Activated naive CD4-positive, alpha-beta T cell treated with anti-CD3 and anti-CD28 coated beads, Interleukin-2, amount 50 U/mL, for 24 hours (primary cell): Measurements from ENCODE around the gene SGCE.

Experiments used
- H3K27ac Mint-ChIP-seq: one replicate; pipeline ENCODE4 v1.8.0; 2021; ENCODE audit warnings: mild to moderate bottlenecking, mixed read lengths
- H3K27me3 Mint-ChIP-seq: one replicate; pipeline ENCODE4 v1.8.0; 2021; ENCODE audit warnings: mixed read lengths
- H3K36me3 Mint-ChIP-seq: one replicate; pipeline ENCODE4 v1.8.0; 2021; ENCODE audit warnings: mixed read lengths
- H3K4me1 Mint-ChIP-seq: one replicate; pipeline ENCODE4 v1.8.0; 2021; ENCODE audit warnings: mixed read lengths
- H3K4me3 Mint-ChIP-seq: one replicate; pipeline ENCODE4 v1.8.0; 2021; ENCODE audit warnings: mild to moderate bottlenecking, mixed read lengths
- H3K9me3 Mint-ChIP-seq: one replicate; pipeline ENCODE4 v1.8.0; 2021; ENCODE audit warnings: mixed read lengths

SGCE gene

DNA sequence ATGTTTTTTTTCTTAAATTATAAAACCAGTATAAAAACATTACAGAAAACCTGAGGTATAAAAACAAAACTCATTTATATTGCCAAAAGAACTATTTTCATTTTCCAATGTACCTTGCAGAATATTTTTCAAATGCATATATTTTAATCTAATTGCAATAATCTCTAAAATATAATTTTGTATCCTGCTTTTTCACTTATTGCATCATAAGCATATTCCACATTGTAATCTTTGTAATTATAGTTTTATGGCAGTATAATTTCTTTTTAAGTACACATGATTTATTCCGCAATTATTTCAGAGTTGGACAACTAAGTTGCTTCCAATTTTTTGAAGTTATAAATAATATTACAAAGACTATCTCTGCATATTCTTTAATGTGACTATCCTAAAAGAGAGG is 43.7 kb downstream of the SGCE start:
- H3K9me3 Mint-ChIP-seq, result peaks cover 14% of the 10 kb centered on the region

DNA sequence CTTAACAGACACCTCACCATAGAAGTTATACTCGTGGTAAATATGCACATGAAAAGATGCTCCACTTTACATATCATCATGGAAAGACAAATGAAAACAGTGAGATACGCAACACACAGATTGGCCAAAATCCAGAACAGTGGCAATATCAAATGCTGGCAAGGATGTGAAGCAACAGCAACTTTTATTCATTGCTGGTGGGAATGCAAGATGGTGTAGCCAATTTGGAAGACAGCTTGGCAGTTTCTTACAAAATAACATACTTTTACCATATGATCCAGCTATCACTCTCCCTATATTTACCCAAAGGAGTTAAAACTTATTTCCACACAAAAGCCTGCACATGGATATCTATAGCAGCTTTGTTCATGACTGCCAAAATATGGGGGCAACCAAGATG is 46.4 kb downstream of the SGCE start:
- Mint-ChIP-seq H3K9me3 (peaks cover 32% of the 10 kb centered on the region), H3K27ac (no peak overlapping the region), H3K36me3 (peaks cover 4% of the 10 kb centered on the region), H3K4me3 (no peak overlapping the region), H3K27me3 (peaks cover 8% of the 10 kb centered on the region), H3K4me1 (no peaks in the 10 kb centered on the region)

More for the DNA sequence above, 43.7 kb downstream of the SGCE start:
- no peak overlapping the region for H3K4me3 Mint-ChIP-seq
- H3K27ac Mint-ChIP-seq, result no peak overlapping the region
- no peaks in the 10 kb centered on the region for H3K4me1 Mint-ChIP-seq
- H3K36me3 Mint-ChIP-seq, result peaks cover 1% of the 10 kb centered on the region
- peaks cover 6% of the 10 kb centered on the region for H3K27me3 Mint-ChIP-seq

DNA sequence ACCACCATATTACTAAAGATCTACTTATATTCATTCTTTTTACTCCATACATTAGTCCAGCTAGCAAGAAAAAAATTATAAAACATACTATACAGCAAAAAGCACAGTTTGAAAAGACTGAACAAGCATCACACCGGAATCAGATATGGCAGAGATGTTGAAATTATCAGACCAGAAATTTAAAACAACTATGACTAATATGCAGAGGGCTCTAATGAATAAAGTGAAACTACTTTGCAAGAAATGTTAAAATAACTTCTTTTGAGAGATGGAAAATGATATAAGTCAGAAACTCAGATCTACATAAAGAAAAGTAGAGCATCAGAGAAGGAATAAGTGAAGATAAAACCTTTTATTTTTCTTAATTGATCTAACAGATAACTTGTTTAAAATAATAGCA is 50.9 kb downstream of the SGCE start:
- Mint-ChIP-seq H3K4me3 (no peak overlapping the region), H3K36me3 (peaks cover 4% of the 10 kb centered on the region), H3K27me3 (peaks cover 7% of the 10 kb centered on the region), H3K27ac (no peak overlapping the region), H3K4me1 (no peaks in the 10 kb centered on the region), H3K9me3 (peaks cover 27% of the 10 kb centered on the region)

DNA sequence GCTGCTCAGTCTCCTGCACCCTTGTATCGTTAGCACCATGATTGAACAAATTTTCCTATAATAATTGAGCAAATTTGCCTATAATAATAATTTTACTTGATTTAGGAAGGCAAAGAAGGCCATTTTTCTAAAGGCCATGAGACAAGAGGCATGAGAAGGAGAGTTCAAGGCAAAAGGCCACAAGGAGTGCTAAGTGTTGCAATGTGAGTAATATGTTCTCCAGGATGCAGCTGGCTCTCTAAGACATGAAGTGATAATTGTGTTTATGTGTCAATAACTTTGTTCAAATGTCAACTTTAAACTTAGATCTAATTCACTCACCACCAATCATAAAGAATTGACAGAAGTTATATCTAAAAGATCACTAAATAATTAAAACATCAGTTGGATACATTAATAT is 53.8 kb downstream of the SGCE start:
- no peak overlapping the region for H3K27ac Mint-ChIP-seq
- no peaks in the 10 kb centered on the region for H3K4me1 Mint-ChIP-seq

DNA sequence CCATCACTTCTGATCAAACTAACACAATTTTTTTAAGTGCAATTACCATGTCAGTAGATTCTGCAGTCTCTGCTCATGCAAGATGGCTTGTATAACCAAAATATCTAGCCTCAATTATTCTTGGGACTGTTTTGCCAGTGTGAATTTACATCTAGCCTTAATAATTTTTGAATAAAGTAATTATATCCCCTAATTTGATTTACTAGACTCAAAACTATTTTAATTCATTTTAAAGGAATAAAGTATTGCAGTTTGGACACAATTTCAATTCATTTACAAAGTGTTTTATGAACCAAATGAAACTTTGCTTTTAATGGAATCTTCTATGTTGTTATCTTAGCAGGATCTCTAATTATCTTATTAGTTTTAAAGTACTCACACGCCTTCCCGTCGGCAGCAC is 55.7 kb downstream of the SGCE start:
- peaks cover 6% of the 10 kb centered on the region for H3K9me3 Mint-ChIP-seq
- H3K36me3 Mint-ChIP-seq, result no peaks in the 10 kb centered on the region
- no peaks in the 10 kb centered on the region for H3K4me1 Mint-ChIP-seq
- no peak overlapping the region for H3K4me3 Mint-ChIP-seq
- H3K27ac Mint-ChIP-seq, result no peak overlapping the region
- H3K27me3 Mint-ChIP-seq, result no peaks in the 10 kb centered on the region

More for the DNA sequence above, 53.8 kb downstream of the SGCE start:
- Mint-ChIP-seq H3K36me3 (peaks cover 3% of the 10 kb centered on the region), H3K27me3 (peaks cover 2% of the 10 kb centered on the region), H3K4me3 (no peak overlapping the region), H3K9me3 (peaks cover 17% of the 10 kb centered on the region)

DNA sequence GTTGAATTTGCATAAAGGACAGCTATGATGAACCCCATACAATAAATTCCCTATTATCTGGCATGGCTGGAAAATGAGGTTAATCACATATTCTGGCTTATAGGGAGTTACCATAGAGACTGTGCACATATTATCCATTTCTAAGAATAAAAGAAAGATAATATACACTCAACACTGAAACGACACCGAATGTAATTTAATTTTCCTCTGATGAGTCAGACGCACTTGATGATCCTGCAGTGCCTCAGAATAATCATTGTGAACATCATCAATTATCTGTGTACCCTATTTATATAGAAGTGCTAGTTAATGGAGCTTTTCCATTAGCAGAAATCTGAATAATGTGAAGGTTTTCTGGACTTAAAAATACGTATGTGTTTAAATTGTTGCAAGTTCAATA is 60.2 kb downstream of the SGCE start:
- Mint-ChIP-seq H3K36me3 (no peaks in the 10 kb centered on the region), H3K27me3 (no peaks in the 10 kb centered on the region), H3K4me3 (no peak overlapping the region), H3K9me3 (no peaks in the 10 kb centered on the region), H3K27ac (no peak overlapping the region), H3K4me1 (no peaks in the 10 kb centered on the region)

DNA sequence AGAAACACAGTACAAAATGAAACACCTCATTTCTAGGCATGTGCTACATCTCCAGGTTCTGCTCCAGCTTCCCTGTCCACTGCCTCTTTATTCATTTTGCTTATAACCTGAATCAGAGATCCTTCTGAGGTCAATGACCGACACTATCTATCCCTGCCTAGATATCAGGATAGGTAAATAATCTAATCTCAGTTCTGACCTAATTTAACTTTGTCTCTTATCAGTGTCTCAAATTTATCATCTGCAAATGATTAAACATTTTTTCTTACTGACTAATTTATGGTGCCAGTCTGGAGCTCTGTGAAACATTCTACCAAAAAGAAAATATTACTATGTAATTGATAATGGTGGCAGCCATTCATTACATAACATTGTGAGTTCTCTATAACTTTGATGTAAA is 61.1 kb downstream of the SGCE start:
- Mint-ChIP-seq H3K27ac (no peak overlapping the region), H3K9me3 (no peaks in the 10 kb centered on the region), H3K4me3 (no peak overlapping the region), H3K4me1 (no peaks in the 10 kb centered on the region), H3K27me3 (no peaks in the 10 kb centered on the region), H3K36me3 (no peaks in the 10 kb centered on the region)

DNA sequence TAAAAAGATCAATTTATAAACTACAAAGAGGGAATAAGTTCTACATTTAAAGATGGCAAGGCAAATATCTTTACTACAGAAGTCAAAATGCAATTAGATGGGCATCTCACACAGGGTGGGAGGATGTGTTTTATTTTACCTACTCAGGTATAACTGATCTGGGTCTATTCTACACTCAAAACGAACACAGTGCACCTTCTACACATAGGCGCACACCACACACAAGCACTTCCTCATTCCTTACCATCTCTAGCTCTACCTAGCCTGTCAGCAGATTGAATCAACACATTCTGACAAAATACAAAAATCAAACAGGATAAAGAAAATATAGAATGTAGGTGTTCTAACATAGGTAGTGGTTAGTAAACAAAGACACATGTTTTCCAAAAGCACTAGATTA is 64.8 kb downstream of the SGCE start:
- H3K4me3 Mint-ChIP-seq, result no peak overlapping the region
- no peaks in the 10 kb centered on the region for H3K4me1 Mint-ChIP-seq
- no peaks in the 10 kb centered on the region for H3K27me3 Mint-ChIP-seq
- peaks cover 7% of the 10 kb centered on the region for H3K36me3 Mint-ChIP-seq
- no peaks in the 10 kb centered on the region for H3K9me3 Mint-ChIP-seq
- no peak overlapping the region for H3K27ac Mint-ChIP-seq

DNA sequence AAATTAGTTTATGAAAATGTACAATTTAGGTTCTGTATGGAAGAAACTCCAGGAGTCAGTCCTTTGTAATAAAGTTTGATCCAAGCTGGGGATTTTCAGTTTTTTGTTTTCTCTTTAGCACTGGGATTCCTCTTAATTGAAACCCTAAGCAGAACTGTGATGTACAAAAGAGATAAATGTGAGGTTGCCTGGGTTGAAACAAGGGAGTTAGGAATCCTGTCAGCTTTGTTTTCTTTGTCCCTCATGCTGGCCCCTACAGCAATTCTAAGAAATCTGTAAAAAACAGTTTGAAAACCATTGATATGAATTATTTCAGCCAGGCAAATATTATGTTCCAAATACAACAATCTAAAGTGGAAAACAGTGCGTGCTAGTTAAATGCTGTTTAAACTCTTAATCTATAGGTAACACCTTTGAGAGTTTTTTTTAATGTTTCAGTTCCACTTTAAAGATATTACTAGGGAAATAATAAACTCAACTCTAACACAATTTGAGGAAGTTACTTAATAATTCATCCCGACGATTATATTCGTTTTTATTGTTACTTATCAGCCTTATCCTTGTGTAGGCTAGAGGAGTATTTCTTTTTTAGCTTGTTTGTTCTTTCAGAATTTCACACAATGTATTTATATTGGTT is 65.3 kb downstream of the SGCE start:
- Mint-ChIP-seq H3K4me3 (no peak overlapping the region), H3K4me1 (no peaks in the 10 kb centered on the region), H3K27me3 (no peaks in the 10 kb centered on the region), H3K27ac (no peak overlapping the region), H3K9me3 (no peaks in the 10 kb centered on the region), H3K36me3 (peaks cover 9% of the 10 kb centered on the region)

DNA sequence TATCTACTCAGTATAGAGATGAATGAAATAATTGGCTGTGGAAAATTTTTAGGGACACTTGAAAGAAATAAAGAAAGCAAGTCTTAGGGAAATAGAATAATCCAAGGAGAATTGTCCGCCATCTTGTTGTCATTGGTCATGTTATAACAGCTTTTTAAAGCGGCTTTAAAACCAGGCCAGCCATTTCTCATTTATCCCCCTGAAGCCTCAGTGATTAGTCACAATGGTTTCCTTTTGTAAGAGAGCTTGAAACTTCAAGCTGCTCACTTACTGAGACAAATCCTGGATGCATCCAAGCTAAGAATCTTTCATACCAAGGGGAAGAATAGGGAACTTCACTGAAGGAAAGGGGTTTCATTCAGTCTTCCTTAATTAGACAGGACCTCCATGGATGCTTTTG is 67.9 kb downstream of the SGCE start:
- Mint-ChIP-seq H3K27ac (no peak overlapping the region), H3K9me3 (no peaks in the 10 kb centered on the region), H3K4me1 (no peaks in the 10 kb centered on the region), H3K36me3 (peaks cover 9% of the 10 kb centered on the region), H3K27me3 (no peaks in the 10 kb centered on the region), H3K4me3 (no peak overlapping the region)

DNA sequence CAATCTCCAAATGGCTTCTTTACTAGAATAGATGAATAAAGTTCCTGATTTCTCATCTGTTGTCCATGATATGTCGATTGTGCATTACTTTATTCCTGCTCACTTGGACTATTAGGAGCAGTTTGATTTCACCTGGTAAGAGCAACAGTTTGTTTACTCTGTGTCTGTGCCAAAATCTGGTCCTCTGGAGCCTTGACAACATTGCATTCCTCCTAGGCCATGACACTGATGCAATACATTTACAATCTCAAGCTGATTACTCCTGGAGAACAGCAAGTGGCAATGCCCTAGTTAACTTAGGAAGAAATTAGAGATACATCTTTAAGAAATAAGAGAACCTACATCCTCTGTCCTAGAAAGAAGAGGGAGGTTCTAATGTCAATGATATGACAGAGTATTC is 71.8 kb downstream of the SGCE start:
- H3K4me3 Mint-ChIP-seq, result no peak overlapping the region
- H3K27ac Mint-ChIP-seq, result no peak overlapping the region
- no peaks in the 10 kb centered on the region for H3K27me3 Mint-ChIP-seq
- H3K4me1 Mint-ChIP-seq, result no peaks in the 10 kb centered on the region
- H3K9me3 Mint-ChIP-seq, result peaks cover 6% of the 10 kb centered on the region
- H3K36me3 Mint-ChIP-seq, result peaks cover 24% of the 10 kb centered on the region

DNA sequence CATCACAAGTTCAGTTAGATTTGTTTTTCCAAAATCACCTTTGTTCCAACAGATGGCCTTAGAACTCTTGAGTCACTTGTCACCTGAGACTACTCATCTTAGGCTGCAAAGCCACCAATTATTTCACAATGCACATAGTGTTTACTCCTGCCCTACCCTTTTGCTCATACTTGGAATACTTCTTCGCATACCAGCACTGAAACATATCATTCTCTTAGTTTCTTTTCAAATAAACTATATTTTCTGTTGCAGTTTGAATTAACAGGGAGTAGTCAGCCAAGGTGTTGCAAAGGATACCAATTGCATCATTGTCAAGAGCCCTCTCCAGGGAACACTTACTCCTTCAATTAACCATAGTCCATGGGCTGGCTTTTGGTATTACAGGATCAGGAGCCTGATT is 75.3 kb downstream of the SGCE start:
- Mint-ChIP-seq H3K27ac (no peak overlapping the region), H3K36me3 (peaks cover 43% of the 10 kb centered on the region), H3K9me3 (peaks cover 6% of the 10 kb centered on the region), H3K4me3 (no peak overlapping the region), H3K27me3 (no peaks in the 10 kb centered on the region), H3K4me1 (no peaks in the 10 kb centered on the region)

DNA sequence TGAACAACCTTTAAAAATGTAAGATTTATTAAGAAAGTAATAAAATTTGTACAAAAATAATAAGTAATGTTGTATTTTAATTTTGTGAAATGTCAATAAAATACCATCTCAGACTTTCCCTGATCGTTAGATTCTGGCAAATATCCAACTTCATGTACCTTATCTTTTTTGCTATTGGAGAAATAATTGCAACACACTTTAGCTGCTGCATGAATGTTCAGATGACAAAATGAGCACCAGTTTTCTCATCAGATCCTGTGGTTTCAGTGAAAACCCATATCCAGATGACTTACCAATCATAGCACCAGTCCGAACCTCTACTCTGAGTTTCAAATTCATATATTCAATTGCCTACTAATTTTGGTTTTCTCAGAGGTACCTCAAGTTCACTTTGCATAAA is 76.5 kb downstream of the SGCE start:
- no peak overlapping the region for H3K27ac Mint-ChIP-seq
- no peaks in the 10 kb centered on the region for H3K27me3 Mint-ChIP-seq
- no peak overlapping the region for H3K4me3 Mint-ChIP-seq
- H3K4me1 Mint-ChIP-seq, result no peaks in the 10 kb centered on the region
- H3K9me3 Mint-ChIP-seq, result peaks cover 6% of the 10 kb centered on the region
- H3K36me3 Mint-ChIP-seq, result peaks cover 51% of the 10 kb centered on the region

DNA sequence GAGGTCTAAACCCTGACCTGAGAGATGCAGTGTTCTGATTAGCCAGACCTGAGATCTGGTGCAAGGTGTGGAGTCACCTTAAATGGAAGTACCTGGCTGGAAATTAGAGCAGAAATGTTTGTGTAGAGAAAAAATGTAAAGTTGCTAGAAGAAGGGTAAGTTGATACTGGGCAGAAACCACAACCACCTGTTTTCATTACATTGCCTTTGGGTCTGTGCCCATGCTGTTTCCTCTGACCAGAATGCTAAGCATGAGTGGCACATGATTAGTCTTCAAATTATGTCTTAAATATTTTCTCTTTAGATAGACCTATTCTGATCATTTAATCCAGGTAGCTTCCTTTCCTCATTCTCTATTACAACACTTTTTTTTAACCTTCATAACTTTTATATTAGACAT is 77.3 kb downstream of the SGCE start:
- Mint-ChIP-seq H3K4me1 (no peaks in the 10 kb centered on the region), H3K4me3 (no peak overlapping the region), H3K9me3 (peaks cover 11% of the 10 kb centered on the region), H3K36me3 (peaks cover 58% of the 10 kb centered on the region), H3K27ac (no peak overlapping the region), H3K27me3 (no peaks in the 10 kb centered on the region)

DNA sequence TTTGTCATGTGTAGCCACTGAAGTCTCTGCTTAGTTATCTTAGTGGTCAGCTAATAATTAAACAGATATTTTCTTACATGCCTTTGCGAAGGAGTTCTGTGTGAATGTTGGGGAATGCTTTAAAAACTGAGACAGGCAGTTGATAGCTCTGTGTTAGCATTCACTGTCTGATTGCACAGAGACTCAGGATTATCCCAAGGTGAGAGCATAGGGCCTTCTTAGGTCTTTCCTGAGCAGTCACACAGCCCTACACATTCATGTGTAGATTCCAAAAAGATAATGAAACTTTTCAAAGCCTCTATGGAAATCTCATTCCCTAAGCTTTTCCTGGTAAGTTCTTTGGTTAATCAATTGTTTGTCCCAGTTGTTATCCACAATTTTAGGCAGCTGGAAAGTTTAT is 78.6 kb downstream of the SGCE start:
- peaks cover 65% of the 10 kb centered on the region for H3K36me3 Mint-ChIP-seq
- peaks cover 11% of the 10 kb centered on the region for H3K9me3 Mint-ChIP-seq
- no peak overlapping the region for H3K27ac Mint-ChIP-seq

DNA sequence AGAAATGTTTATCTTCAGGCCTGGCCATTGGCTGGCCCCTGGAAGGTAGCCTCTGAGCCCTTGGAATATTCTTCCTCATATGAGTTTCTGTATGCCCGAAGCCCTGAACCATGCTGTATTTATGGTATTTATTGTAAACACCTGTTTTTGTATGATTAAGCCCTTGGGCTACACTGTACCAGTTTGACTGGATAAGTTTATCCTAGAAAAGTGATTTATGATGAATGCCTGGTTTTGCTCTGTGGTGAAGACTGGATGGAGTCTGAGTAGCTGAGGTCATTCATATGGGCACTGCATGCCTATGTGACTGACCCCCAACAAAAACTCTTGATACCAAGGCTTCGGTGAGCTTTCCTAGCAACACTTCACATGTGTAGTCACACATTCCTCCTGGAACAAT is 79.6 kb downstream of the SGCE start:
- Mint-ChIP-seq H3K27ac (no peak overlapping the region), H3K27me3 (no peaks in the 10 kb centered on the region), H3K9me3 (peaks cover 7% of the 10 kb centered on the region), H3K4me3 (no peak overlapping the region), H3K36me3 (peaks cover 65% of the 10 kb centered on the region), H3K4me1 (no peaks in the 10 kb centered on the region)

More for the DNA sequence above, 78.6 kb downstream of the SGCE start:
- H3K4me3 Mint-ChIP-seq, result no peak overlapping the region
- no peaks in the 10 kb centered on the region for H3K27me3 Mint-ChIP-seq
- H3K4me1 Mint-ChIP-seq, result no peaks in the 10 kb centered on the region

DNA sequence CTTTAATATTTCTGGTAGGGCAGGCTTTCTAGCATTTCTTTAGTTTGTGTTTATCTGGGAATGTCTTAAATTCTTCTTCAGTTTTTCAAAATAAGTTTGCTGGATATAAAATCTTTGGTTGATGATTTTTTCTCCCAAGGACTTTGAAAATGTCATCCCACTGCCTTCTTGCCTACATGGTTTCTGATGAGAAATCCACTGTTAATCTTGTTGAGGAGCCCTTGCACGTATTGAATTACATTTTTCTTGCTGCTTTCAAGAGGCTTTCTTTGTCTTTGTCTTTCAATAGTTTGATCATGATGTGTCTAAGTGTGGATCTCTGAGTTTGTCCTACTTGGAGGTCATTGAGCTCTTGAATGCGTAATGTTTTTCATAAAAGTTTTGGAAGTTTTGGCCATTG is 80.3 kb downstream of the SGCE start:
- H3K27ac Mint-ChIP-seq, result no peak overlapping the region
- no peaks in the 10 kb centered on the region for H3K27me3 Mint-ChIP-seq
- H3K4me1 Mint-ChIP-seq, result no peaks in the 10 kb centered on the region
- H3K9me3 Mint-ChIP-seq, result peaks cover 4% of the 10 kb centered on the region
- peaks cover 67% of the 10 kb centered on the region for H3K36me3 Mint-ChIP-seq
- no peak overlapping the region for H3K4me3 Mint-ChIP-seq
